ENCODE measurements around the gene HID1. TPM values are rescaled to one million over a fixed set of nuclear protein-coding genes. Genes with fewer than 3 reads are reported as not detected.
A peak's percentile ranks its signal among the peaks of the same experiment; 100 is the strongest.

Gene HID1
- total and polyA plus RNA-seq, 9 of the 15 experiments (the other 6 are each of a cell fraction or from before 2014, with no cell fraction given): 0.14 to 2.1 (median 0.54) TPM; not detected in 2

- TF ChIP-seq, protein P1, sequence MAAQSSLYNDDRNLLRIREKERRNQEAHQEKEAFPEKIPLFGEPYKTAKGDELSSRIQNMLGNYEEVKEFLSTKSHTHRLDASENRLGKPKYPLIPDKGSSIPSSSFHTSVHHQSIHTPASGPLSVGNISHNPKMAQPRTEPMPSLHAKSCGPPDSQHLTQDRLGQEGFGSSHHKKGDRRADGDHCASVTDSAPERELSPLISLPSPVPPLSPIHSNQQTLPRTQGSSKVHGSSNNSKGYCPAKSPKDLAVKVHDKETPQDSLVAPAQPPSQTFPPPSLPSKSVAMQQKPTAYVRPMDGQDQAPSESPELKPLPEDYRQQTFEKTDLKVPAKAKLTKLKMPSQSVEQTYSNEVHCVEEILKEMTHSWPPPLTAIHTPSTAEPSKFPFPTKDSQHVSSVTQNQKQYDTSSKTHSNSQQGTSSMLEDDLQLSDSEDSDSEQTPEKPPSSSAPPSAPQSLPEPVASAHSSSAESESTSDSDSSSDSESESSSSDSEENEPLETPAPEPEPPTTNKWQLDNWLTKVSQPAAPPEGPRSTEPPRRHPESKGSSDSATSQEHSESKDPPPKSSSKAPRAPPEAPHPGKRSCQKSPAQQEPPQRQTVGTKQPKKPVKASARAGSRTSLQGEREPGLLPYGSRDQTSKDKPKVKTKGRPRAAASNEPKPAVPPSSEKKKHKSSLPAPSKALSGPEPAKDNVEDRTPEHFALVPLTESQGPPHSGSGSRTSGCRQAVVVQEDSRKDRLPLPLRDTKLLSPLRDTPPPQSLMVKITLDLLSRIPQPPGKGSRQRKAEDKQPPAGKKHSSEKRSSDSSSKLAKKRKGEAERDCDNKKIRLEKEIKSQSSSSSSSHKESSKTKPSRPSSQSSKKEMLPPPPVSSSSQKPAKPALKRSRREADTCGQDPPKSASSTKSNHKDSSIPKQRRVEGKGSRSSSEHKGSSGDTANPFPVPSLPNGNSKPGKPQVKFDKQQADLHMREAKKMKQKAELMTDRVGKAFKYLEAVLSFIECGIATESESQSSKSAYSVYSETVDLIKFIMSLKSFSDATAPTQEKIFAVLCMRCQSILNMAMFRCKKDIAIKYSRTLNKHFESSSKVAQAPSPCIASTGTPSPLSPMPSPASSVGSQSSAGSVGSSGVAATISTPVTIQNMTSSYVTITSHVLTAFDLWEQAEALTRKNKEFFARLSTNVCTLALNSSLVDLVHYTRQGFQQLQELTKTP (IDR thresholded peaks at IDR 0.05; ENCODE audit: low read depth in 1 of 2, partially characterized antibody in 2 of 2): peak in 1 of 2 experiments; percentile 33
These were observed 35.2 kb downstream of the HID1 start (continued) for GRCh38 chr17:74937064-74938051.

DNA sequence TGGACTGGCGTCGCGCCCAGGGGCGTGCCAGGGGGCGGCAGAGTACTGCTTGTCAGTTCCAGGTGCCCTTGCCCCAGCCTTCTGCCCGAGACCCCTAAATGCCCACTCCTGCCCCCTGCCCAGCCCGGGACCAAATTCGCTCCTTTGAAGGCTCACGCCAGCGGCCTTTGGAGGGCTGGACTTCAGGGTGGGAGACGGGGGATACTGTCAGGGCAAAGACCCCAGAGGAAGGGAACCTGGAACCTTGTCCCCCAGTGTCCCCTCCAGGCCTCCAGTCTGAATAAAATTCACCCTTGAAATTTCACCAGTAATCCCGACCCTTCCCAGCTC is 36.1 kb downstream of the HID1 start:
- CTCF ChIA-PET (ENCODE audit: low intra/inter-chr PET ratio): no interaction called here
- Histone ChIP-seq H3K4me3 (no peak overlapping the region), H3K9me1 (ENCODE audit: control insufficient read depth, insufficient read depth, low read length) (no peaks in the 10 kb centered on the region), H4K20me1 (replicated peaks; ENCODE audit: control insufficient read depth, insufficient read depth, low read length) (0 out of 2 replicates have a peak, but pooled peaks cover 4% of the 10 kb centered on the region), H3K4me2 (ENCODE audit: insufficient read depth, low read length) (no peak overlapping the region), H3K79me2 (ENCODE audit: control insufficient read depth, insufficient read depth, low read length) (no peaks in the 10 kb centered on the region), H2AFZ (ENCODE audit: low read depth, low read length) (no peak overlapping the region), H3K9me3 (replicated peaks; ENCODE audit: control insufficient read depth, insufficient read depth, low read depth, low read length) (no peaks in the 10 kb centered on the region), H3K27me3 (ENCODE audit: control insufficient read depth in 2 of 2, insufficient read depth in 2 of 2, low read length in 2 of 2) (peaks cover 6 to 25% of the 10 kb centered on the region in 2 experiments; a peak in 4 of 5 replicates), H3K36me3 (ENCODE audit: control insufficient read depth, insufficient read depth, low read length) (no peaks in the 10 kb centered on the region), H3K9ac (ENCODE audit: insufficient read depth in 1 of 2, low read depth in 2 of 2, low read length in 2 of 2) (no peak overlapping the region), H3K4me1 (replicated peaks in 1 of 2; ENCODE audit: control insufficient read depth in 2 of 2, insufficient read depth in 2 of 2, low read length in 2 of 2) (peaks cover 9 to 17% of the 10 kb centered on the region in 2 experiments; a peak in 4 of 5 replicates), H3K27ac (ENCODE audit: extremely low read depth, low read depth, low read length) (no peak overlapping the region)
- BruUV-seq (replicated peaks): no TSS peak
- no peak for DNase-seq (ENCODE audit: extremely low read depth in 1 of 4, low spot score in 3 of 4)
- no peak for ATAC-seq
- in situ Hi-C loops (cut with MboI): no loop called here
- no peak for FAIRE-seq
- 4% methylated on average over 12 of the region's 12 CpGs for WGBS (ENCODE audit: insufficient coverage, low coverage, missing lambda C conversion rate)
- POLR2A ChIA-PET: interaction anchor here (1.1 kb wide), 1 partner anchor 13 kb away, joined by 4 read pairs; no protein-coding TSS in a partner anchor
- intact Hi-C loops (cut with micrococcal nuclease): no loop called here
- TF ChIP-seq CXXC5 (CRISPR knock-in tag; IDR thresholded peaks at IDR 0.05): no peak
- TF ChIP-seq SMARCA5 (IDR thresholded peaks at IDR 0.05): no peak
- no peak for TF ChIP-seq RB1 (IDR thresholded peaks at IDR 0.05; ENCODE audit: low read depth)
- TF ChIP-seq E2F5 (CRISPR knock-in tag; IDR thresholded peaks at IDR 0.05): no peak
- TF ChIP-seq, protein P2, sequence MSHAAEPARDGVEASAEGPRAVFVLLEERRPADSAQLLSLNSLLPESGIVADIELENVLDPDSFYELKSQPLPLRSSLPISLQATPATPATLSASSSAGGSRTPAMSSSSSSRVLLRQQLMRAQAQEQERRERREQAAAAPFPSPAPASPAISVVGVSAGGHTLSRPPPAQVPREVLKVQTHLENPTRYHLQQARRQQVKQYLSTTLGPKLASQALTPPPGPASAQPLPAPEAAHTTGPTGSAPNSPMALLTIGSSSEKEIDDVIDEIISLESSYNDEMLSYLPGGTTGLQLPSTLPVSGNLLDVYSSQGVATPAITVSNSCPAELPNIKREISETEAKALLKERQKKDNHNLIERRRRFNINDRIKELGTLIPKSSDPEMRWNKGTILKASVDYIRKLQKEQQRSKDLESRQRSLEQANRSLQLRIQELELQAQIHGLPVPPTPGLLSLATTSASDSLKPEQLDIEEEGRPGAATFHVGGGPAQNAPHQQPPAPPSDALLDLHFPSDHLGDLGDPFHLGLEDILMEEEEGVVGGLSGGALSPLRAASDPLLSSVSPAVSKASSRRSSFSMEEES (CRISPR knock-in tag; IDR thresholded peaks at IDR 0.05): no peak
- TF ChIP-seq CC2D1A (IDR thresholded peaks at IDR 0.05): no peak
- TF ChIP-seq, protein P3, sequence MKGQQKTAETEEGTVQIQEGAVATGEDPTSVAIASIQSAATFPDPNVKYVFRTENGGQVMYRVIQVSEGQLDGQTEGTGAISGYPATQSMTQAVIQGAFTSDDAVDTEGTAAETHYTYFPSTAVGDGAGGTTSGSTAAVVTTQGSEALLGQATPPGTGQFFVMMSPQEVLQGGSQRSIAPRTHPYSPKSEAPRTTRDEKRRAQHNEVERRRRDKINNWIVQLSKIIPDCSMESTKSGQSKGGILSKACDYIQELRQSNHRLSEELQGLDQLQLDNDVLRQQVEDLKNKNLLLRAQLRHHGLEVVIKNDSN (CRISPR knock-in tag; IDR thresholded peaks at IDR 0.05): no peak
- TF ChIP-seq, protein P4, sequence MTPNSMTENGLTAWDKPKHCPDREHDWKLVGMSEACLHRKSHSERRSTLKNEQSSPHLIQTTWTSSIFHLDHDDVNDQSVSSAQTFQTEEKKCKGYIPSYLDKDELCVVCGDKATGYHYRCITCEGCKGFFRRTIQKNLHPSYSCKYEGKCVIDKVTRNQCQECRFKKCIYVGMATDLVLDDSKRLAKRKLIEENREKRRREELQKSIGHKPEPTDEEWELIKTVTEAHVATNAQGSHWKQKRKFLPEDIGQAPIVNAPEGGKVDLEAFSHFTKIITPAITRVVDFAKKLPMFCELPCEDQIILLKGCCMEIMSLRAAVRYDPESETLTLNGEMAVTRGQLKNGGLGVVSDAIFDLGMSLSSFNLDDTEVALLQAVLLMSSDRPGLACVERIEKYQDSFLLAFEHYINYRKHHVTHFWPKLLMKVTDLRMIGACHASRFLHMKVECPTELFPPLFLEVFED (CRISPR knock-in tag; conservative IDR thresholded peaks at IDR 0.05): no peak
- no peak for TF ChIP-seq PCBP2 (IDR thresholded peaks at IDR 0.05; ENCODE audit: low read depth, low read length, poor library complexity, severe bottlenecking)
